HEK293 (cell line): ENCODE data around the gene RDX.

Source experiments
- CTCF ChIP-seq: fragments of 450-650 bp; formaldehyde crosslinking; IDR thresholded peaks from 2 replicates; pipeline ENCODE4 v1.5.1; 2016; ENCODE audit warnings: missing biosample characterization, missing genetic modification characterization
- ELK4 ChIP-seq: IDR thresholded peaks from 2 replicates; pipeline ENCODE4 v1.6.1; 2011; ENCODE audit warnings: mild to moderate bottlenecking, low read depth, low read length, borderline replicate concordance
- YY1 ChIP-seq: fragments of 450-650 bp; formaldehyde crosslinking; IDR thresholded peaks from 2 replicates; pipeline ENCODE4 v1.5.1; 2018; ENCODE audit warnings: missing biosample characterization, missing genetic modification characterization
- ZNF146 ChIP-seq: fragments of 450-650 bp; formaldehyde crosslinking; IDR thresholded peaks from 2 replicates; pipeline ENCODE4 v1.5.1; 2016; ENCODE audit warnings: missing biosample characterization, missing genetic modification characterization
- ZNF174 ChIP-seq: fragments of 450-650 bp; formaldehyde crosslinking; IDR thresholded peaks from 2 replicates; pipeline ENCODE4 v1.5.0; 2017; ENCODE audit warnings: missing biosample characterization, mild to moderate bottlenecking, missing genetic modification characterization
- ZNF416 ChIP-seq: fragments of 450-650 bp; formaldehyde crosslinking; IDR thresholded peaks from 2 replicates; pipeline ENCODE4 v1.5.1; 2016; ENCODE audit warnings: missing biosample characterization, missing genetic modification characterization
- ZNF777 ChIP-seq: fragments of 450-650 bp; formaldehyde crosslinking; IDR thresholded peaks from 2 replicates; pipeline ENCODE4 v1.5.1; 2017; ENCODE audit warnings: missing biosample characterization, missing genetic modification characterization, borderline replicate concordance
- ZNF791 ChIP-seq: fragments of 450-650 bp; formaldehyde crosslinking; IDR thresholded peaks from 2 replicates; pipeline ENCODE4 v1.5.1; 2016; ENCODE audit warnings: missing biosample characterization, missing genetic modification characterization
- TF ChIP-seq, protein P1 (sequence below): fragments of 450-650 bp; formaldehyde crosslinking; IDR thresholded peaks from 2 replicates; pipeline ENCODE4 v1.5.1; 2016; ENCODE audit warnings: missing biosample characterization, missing genetic modification characterization

- TF ChIP-seq, protein P1, sequence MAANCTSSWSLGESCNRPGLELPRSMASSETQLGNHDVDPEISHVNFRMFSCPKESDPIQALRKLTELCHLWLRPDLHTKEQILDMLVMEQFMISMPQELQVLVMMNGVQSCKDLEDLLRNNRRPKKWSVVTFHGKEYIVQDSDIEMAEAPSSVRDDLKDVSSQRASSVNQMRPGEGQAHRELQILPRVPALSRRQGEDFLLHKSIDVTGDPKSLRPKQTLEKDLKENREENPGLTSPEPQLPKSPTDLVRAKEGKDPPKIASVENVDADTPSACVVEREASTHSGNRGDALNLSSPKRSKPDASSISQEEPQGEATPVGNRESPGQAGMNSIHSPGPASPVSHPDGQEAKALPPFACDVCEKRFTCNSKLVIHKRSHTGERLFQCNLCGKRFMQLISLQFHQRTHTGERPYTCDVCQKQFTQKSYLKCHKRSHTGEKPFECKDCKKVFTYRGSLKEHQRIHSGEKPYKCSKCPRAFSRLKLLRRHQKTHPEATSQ (tag by site-specific recombination), result no peak
- no peak for TF ChIP-seq ZNF174 (tag by site-specific recombination)
- no peak for TF ChIP-seq YY1
- no peak for TF ChIP-seq CTCF (tag by site-specific recombination)
- no peak for TF ChIP-seq ZNF416 (tag by site-specific recombination)
- no peak for TF ChIP-seq ZNF791 (tag by site-specific recombination)
- no peak for TF ChIP-seq ELK4
- TF ChIP-seq ZNF777 (tag by site-specific recombination), result no peak
- no peak for TF ChIP-seq ZNF146 (tag by site-specific recombination)
Measured at GRCh38 chr11:110335358-110335757, 38.9 kb upstream of the RDX start.
